IPS-NIHi7 (cell line): ENCODE results near the gene CMTM1.
A peak's percentile ranks its signal among the peaks of the same experiment; 100 is the strongest.
"Not testable (repeated sequence)": the region's sequence is repeated elsewhere in the genome, so short reads cannot be mapped to it uniquely, and the experiment has no call there.

Experiments used
- DNase-seq: peaks from one replicate; pipeline ENCODE4 v3.0.0; 2012; ENCODE audit warnings: mixed read lengths; ENCODE audit errors: extremely low spot score

The CMTM1 gene

DNA sequence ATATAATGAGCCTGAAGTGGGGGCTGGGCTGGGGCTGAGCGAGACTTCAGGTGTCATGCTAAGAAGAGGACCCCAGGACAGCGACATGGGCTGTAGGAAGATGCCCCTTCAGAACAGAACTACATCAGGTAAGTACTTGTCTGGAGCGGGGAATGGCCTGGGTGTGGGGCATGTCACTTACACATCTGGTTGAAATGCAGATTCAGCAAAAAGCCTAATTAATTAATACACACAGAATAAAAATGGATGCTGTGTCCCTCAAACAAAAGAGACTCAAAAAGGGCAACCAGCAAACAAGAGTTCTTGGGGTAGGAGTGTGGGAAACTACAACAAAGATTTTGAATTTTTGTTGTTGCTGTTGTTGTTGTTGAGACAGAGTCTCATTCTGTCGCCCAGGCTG, 24.8 kb downstream of the CMTM1 start:
- no peak for DNase-seq

DNA sequence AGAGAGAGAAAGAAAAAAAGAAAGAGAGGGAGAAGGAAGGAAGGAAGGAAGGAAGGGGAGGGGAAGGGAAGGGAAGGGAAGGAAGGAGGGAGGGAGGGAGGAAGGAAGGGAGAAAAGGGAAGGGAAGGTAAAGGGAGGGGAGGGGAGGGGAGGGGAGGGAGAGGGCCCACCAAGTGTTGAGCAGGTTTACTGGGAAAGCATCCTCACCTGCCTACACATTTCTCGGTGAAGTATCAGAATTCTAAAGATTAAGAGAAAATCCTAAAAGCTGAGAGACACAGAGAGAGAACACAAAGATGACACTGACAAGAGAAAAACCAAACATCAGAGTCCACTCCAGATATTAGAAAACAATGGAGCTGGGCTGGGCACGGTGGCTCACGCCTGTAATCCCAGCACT, 26.0 kb downstream of the CMTM1 start:
- DNase-seq: no peak

DNA sequence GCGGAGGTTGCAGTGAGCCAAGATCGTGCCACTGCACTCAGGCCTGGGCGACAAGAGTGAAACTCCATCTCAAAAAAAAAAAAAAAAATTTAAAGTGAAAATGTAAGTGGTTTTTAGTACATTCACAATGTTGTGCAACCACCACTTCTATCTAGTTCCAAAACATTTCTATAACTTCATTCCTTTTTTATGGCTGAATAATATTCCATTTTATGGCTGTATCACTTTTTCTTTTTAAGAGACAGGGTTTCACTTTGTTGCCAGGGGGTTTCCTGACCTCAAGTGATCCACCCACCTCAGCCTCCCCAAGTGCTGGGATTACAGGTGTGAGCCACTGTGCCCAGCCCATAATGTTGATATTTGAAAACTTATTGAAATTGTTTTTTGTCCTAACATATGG, 26.6 kb downstream of the CMTM1 start:
- DNase-seq: no peak

DNA sequence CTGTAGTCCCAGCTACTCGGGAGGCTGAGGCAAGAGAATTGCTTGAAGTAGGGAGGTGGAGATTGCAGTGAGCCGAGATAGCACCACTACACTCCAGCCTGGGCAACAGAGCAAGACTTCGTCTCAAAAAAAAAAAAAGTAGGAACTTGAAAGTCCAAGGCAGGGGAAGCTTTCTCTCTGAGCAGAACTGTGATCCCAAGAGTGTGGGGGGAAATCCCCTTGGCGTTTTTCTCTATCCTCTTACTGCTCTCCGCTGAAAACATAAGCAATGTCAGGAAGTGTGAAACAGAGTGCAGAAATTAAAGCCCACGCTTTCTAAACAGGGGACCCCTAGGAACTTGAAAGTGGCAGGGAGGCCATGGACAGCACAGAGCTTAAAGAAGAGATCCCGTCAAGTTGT, 28.5 kb downstream of the CMTM1 start:
- DNase-seq: no peak

DNA sequence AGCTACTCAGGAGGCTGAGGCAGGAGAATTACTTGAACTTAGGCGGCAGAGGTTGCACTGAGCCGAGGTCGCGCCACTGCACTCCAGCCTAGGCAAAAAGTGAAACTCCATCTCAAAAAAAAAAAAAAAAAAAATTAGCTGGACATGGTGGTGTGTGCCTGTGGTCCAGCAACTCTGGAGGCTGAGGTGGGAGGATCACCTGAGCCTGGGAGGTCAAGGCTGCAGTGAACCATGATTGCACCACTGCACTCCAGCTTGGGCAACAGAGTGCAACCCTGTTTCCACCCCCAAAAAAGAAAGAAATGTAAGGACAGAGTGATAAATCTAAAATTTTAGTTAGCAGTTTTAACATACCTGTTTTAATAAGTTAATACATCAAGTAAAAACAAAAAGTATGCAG, 30.3 kb downstream of the CMTM1 start:
- not testable (repeated sequence) for DNase-seq

DNA sequence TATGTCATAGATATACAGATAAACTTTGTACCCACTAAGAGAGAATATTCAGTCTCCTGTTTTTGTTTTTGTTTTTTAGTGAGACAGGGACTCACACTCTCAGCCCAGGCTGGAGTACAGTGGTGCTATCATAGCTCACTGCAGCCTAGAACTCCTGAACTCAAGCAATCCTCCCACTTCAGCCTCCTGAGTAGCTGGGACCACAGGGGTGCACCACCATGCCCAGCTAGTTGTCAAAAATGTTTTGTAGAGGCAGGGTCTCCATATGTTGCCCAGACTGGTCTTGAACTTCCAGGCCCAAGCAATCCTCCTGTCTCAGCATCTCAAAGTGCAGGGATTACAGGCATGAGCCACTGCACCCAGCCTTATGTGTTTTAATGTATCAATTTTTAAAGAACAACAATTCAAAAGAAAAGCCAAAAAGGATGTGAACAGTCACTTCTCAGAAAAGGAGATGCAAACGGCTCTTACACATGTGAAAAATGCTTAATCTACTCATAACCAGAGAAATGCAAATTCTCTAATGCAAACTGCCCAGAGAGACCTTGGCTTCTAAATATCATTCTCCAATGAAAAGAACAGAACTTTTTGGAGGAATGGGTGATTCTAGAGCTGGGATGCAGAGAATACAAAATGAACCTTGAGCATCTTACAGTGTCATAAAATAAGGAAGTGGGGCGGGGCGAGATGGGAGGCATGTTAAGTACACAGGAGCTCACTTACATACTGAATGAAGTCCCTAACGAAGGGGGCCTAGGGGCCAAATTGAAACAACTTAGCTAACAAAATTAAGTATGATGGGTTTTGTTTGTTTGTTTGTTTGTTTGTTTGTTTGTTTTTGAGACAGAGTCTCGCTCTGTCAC, 31.0 kb downstream of the CMTM1 start:
- DNase-seq: no peak

DNA sequence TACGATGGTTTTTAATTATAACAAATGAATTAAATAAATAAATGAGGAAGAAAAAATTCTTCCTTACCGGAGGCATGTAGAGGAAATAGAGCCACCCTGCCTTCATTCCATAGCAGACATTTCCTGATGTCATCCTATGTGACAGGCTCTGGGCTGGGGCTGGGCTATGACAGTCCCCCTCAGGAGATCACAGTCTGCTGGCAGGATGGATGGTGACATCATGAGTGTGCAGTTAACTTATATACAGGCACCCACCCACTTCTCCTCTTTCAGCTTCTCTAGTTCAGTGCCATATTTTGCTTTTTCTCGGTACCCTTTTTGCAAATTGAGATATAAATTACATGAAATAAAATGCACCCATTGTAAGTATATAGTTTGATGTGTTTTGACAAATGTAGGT, 31.9 kb downstream of the CMTM1 start:
- no peak for DNase-seq

DNA sequence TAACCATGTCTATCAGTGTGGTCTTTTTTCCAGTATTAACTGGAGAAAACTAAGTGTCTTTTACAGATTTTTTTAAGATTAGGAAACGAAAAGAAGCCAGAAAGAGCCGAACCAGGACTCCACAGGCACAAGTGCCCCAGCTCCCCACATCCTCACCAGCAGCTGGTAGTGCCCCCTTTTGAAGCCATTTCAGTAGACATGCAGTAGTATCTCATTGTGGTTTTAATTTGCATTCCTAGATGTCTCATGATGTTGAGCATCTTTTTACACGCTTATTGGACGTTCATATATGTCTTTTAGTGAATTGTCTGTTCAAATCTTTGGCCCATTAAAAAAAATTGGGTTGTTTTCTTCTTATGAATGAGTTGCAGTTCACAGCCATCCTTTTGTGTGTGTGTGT, 33.5 kb downstream of the CMTM1 start:
- DNase-seq: no peak

DNA sequence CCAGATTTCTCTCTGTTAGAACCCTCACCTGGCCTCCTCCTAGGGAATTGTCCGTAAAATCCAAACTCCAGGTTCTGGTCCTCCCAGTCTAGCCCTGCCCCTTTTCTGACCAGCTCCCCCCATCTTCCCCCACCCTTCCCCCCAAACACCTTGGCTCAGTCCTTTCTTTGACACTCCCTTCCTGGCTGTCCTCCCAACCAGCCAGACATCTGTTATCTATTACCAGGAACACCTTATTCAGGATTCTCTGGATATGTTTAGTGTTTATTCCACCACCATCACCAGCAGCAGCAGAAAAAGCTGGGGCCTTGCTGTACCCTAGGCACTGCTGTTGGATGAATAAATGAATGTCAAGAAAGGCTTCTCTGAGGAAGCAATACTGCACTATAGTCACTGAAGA, 34.2 kb downstream of the CMTM1 start:
- DNase-seq: no peak

DNA sequence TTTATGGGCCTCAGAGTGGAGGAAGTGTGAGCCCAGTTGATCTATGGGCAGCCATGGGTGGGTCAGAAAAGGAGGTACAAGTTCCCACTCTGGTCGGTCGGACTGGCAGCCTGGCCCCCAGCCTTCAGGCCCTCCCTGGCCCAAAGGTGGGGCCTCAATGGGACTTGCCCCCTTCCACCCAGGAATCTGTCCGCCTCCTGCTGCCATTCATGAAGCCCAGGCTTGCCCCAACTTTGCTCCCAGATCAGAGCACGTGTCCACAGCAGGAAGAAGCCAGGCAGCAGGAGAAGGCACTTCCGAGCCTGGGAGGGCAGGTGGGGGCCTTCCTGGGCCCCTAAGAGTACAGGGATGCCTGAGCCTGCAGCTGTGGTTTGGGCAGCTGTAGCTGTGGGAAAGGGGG, 35.2 kb downstream of the CMTM1 start:
- DNase-seq: no peak

DNA sequence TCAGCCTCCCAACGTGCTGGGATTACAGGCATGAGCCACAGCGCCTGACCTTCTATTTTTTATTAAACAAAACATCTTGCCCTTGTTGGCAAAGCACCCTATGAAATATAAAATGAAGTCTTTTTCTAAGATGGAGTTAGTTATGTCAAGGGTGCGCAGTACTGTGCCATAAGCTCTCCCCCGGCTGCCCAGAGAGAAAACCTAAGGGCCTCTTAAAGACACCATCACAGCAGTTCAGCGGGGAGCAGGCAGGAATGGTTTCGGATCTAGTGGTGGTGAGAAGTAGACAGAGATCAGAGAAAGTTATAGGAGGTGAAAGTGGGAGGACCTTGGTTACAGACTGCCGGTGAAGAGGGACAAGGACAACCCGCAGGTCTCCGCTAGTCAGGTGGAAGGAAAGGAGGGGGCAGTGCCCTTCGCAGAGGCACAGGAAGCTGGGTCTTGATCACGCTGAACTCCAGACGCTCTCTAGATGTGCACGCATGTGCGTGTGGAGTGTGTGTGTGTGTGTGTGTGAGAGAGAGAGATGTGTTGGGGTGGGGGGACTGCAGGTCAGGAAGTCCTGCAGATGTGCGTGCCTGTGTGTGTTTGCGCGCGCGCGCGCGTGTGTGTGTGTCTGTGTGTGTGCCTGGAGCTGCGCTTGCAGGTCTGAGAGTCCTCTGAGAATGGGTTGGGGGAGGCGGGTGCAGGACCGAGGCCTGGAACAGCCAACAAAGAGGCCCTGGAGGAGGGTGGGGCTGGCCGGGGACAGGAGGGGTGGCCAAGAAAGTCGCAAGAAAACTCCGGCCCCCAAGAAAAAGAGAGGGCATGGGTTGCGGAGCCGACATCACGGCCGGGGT, 37.5 kb downstream of the CMTM1 start:
- peak; percentile 73 for DNase-seq

DNA sequence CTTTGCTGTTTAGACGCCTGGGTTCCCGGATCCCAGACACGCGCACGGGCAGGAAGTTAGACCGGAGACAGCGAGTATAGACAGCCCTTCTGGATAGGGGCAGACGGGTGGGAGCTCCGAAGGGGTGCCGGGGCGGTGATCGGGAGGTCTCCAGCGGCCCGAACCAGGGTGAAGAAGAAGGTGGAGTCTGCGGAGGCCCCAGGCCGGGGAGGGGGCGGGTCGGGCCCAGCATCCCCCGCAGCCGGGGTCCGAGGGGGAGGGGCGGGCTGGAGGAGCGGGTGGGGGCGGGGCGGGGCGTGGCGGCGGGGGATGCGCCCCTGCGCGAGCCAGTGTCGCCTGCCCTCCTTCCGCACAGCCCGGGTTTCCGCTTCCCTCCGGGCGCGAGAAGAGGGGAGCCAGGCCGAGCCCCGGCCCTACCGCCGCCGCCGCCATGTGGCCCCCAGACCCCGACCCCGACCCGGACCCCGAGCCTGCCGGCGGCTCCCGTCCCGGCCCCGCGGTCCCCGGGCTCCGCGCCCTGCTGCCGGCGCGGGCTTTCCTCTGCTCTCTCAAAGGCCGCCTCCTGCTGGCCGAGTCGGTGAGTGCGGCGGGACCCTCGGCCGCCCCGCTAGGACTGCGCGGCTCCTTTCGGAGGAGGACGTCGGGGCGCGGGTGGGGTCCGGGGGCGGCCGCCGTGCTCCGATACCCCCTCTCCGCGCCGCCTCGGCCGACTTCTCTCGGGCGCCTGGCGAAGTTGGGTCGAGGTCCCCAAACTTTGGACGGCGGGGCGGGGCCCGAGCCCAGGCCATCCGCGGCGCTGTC, 38.3 kb downstream of the CMTM1 start, which contains the start of gene CMTM3:
Gene CMTM3 (plus strand): TSS at position 329 of the 801 bp plus-strand sequence. CDS start 102 bp downstream, at position 431.
- DNase-seq: peak; percentile 88

DNA sequence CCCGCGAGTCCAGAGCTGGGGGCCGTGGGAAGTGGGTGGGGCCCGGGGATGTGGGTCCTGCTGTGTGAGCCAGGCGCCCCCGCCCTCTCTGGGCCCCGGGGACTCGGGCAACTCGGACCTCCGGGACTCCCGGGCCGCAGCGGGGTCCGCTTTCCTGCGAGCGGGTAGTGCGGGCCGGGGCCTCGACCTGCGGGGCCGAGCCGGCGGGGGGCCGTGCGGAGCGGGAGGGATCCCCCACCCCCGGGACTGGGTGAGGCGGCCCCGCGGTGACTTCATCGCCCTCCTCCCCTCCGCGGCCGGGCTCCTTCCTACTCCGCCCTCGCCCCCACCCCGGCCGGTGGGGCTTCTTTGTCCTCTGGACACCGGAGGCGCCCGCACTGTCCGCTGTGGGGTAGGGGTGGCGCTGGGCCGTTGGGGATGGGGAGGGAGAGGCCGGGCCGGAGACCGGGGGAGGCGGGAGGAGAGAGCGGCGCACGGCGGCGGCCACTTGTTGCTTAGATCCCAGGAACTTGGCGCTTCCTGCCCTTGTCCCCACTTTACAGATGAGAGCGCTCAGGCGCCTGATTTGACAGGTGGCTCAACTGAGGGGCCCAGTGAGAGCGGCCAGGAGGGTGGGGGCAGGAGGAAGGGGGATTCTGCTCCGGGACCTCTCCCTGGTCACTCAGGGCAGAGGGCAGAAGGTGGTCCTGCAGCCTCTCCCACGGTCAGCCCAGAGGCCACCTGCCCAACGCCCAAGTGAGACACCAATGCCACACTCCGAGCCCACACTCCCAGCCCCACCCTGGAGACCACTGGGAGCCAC, 39.1 kb downstream of the CMTM1 start:
- DNase-seq: peak; percentile 66

DNA sequence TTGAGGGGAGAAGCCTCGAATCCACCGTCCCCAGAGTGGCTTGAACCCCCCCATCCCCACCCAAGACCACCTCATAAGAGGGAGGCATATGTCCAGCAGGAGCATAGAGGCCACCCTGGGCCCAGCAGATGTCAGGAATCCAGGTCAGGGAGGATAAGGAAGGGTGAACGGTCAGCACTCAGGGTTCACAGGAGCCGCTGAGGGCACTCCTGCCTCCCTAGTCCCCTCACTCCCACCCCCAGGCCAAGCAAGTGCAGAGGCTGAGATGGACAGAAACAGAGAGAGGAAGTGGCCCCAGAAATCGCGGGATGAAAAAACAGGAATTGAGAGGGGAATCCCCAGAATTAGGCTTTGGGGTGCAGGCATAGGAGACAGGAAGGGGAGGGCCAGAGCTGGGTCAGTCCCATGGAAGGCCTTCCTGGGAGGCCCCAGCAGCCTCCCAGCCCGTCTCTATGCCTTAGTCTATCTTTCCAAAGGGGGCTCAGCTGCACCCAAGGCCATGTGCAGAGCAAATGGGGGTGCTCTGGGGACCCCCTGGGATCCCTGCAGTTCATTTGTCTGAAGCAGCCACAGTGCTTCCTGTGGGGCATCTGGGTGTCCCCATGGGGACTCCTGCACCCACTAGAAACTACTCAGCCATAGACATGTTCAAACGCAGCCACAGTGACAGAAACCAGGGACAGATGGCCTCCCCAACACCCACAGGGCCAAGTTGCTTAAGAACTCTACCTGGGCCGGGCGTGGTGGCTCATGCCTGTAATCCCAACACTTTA, 39.9 kb downstream of the CMTM1 start:
- DNase-seq: no peak

DNA sequence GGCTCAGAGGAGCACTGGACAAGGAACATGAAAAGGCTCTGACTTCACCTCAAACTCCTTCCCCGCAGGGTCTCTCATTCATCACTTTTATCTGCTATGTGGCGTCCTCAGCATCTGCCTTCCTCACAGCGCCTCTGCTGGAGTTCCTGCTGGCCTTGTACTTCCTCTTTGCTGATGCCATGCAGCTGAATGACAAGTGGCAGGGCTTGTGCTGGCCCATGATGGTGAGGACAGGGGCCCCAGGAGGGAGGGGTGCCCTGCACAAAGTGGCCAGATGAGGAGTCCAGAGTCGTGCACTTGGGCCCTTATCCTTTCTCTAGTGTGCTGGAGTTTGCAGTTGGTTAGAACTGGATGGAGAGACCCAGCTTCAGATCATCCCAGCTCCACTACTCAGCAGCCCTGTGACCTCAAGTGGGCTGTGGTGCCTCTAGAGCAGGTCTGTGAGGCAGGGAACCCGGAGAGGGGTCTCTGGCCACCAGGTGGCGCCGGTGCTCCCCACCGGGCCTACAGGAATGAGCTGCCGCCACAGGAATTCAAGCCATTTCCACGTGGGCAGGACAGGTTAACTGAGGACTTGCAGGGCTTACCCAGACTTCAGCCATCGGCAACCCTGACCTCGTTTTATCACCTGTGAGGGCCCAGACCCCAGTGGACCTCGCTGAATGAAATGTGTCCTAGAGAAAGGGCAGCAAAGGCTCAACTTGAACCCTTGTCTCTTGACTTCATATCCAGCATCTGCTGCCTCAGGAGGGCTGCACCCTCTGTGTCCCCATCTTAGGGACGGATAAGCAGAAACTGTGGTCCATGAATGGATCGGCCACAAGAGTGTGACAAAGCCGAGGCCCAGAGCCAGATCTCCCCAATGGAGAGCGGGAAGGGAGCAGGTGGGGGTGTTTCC, 42.3 kb downstream of the CMTM1 start:
- DNase-seq: peak; percentile 93

DNA sequence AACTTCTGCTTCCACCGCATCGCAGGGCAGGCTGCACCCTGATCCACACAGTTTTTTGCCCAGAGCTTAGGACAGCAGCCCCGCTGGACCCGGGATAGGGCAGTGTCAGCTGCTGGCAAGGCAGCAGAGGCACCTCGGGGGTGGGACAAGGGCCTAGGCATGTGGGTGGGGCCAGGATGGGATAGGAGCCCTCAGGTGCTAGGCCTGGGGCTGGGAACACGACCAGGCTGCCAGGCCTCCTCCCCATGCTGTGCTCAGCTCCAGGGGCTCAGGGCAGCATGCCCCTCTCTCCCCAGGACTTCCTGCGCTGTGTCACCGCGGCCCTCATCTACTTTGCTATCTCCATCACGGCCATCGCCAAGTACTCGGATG, 42.9 kb downstream of the CMTM1 start:
- no peak for DNase-seq

DNA sequence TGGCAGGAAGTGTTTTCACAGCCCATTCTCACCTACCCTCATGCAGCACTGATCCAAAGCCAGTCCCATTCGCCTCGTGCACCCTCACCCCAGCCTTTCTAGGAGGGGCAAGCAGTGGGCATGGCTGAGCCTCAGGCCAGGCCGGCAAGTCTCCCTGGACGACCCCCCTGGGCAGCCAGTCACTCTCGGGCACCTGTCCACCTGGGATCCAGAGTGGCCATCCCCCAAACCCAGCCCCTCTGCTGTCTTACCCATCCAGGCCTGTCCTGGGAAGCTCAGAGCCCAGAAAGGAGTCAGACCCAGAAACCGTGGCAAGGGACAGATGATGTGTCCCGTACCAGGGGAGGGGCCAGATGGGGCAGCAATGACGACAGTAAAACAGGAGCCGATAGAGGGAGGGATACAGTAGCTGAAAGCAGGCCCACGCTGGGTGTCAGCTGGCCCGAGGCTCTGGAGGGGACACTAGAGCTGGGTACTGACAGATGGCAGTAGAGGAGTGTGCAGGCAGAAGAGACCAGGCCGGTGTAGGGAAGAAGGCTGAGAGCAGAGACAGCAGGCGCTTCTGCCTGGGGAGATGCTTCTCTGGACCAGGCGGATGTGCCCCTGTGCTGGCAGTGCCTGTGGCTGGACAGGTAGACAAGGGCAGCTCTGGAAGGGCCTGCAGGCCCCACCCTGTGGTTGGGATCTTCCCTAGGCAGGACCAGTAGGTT, 44.0 kb downstream of the CMTM1 start:
- no peak for DNase-seq

DNA sequence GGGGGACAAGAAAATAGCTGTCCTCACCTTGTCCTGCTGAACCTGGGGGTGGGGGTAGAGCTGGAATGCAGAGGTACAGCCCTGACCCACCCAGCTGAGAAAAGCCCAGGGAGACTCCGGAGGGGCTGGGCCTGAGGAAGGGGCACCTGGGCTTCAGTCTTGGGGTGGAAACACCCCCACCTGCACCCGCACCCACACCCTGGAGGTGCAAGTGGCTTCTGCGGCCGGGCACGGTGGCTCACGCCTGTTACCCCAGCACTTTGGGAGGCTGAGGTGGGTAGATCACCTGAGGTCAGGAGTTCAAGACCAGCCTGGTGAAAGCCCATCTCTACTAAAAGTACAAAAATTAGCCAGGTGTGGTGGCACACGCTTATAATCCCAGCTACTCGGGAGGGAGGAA, 45.7 kb downstream of the CMTM1 start:
- DNase-seq: not testable (repeated sequence)

DNA sequence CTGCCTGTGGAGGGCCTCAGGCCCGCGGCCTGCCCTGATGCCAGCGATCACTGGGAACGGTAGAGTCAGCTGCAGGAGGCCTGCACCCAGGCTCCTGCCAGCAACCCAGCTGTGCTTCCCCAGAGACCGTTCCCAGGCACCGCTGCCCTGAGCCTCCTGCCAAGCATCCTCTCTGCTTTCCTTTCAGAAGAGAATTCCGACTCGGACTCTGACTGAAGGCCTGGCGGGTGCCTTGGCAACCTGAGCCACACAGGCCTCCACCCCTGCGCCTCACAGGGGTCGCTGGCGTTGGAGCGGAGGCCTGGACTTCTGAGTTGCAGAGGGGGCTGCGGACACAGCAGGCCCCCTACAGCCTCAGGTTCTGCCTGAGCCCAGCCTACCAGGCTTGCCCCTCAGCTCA, 46.2 kb downstream of the CMTM1 start:
- no peak for DNase-seq
